Measurements from ENCODE around the gene ARHGAP26.

Gene ARHGAP26

GRCh38 chr5:142878111-142878510 is 107.9 kb downstream of the ARHGAP26 start:
- no peak for ATAC-seq

DNA sequence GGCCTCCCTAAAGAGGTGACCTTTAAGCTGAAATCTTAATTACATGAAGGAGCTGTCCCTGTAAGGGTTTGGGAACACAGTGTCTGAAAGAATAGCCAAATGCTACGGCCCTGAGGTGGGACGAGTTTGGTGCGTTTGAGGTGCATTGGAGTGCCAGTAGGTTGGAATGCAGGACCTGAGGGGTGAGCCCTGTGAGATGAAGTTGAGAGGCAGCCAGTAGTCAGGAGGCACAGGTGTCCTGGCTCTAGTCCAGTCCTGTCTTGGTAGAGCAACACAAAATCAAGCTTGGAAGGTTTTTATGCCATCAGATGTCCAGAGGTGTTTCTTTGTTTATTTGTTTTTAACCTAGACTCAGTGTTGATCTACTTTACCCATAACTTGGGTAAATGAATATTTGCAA is 108.5 kb downstream of the ARHGAP26 start:
- ATAC-seq, result no peak

DNA sequence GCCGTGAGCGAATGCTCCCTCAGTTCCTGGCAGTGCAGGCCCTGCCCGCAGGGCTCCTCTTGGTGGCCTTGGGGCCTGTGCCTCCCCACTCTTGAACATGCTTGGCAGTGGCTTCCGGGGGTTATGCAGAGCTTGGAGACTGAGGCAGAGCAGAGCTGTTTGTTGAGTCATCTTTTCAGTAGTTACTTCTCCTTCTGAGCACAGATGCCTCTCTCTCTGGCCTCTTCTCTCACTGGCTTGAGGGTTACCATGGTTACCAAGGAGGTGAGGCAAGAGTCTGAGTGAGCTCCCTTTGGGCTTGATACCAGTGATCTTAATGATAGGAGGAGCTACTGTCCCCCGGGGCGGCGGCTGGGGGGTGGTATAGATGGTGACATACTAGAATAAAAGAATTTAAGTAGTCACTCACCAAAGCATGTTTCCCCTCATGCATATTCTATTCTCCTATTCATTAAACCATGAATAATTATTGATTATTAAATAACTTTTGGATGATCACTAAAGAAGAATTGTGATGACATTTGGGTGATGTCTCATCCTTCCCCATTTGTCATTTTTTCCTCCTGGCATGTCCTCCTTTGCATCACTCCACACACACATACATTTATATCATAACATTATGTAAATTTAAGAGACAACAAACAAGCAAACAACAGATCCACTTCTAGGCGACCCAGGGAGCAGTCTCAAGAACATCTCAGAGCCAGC is 111.1 kb downstream of the ARHGAP26 start:
- ATAC-seq, result peak in 1 of 2 donors; percentile 32

DNA sequence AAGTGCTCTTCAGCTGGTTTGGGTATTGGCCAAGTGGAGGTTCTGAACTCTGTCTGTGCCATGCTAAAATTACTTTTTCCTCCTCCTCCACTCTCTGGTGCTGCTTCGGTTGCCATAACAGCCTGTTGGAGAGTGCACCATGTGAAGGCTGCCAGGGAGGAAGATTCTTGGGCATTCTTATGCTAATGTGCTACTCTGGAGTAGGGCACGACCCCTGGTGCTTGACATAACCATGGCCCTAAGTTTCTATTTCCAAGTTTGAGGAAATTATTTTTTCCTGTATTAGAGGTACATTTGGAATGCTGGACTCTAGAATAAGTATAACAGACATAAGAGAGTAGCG is 111.6 kb downstream of the ARHGAP26 start:
- no peak for ATAC-seq

GRCh38 chr5:142883025-142883424 is 112.8 kb downstream of the ARHGAP26 start:
- no peak for ATAC-seq

GRCh38 chr5:142883438-142883837 is 113.3 kb downstream of the ARHGAP26 start:
- no peak for ATAC-seq

DNA sequence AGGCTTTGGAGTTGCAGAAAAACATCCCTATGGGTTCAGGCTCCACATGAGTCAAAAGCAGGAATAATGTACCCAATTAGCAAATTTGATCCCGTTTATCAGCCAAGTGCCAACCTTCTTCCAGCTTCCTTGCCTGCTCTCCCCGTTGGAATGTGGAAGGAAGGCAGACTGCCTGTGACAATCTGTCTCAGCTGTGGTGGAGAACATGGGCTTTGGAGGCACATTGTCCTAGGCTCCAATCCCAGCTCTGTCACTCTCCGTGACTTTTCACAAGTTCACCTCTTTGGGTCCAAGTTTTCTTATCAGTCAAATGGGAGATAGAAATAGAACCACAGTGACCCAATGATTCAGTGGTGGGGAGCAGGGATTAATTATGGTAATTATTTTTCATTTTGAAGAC is 113.9 kb downstream of the ARHGAP26 start:
- no peak for ATAC-seq

DNA sequence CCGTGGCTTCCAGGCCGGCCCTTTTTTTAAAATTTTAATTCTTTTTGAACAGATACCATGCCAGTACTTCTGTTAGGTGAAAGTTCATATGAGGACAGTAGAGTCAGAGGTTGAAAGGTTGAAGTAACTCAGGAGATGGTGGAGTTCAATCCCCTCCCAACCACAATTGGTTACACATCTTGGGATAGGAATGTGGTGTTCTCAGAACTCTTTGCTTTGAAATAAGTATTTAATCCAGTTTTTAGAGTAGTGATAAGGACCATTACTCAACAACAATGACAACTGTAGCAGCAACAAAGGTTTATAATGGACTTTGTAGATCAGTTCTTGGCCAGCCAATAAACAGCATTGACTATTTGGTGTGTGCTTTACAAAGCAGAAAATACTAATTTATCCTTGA is 116.0 kb downstream of the ARHGAP26 start:
- no peak for ATAC-seq

- ATAC-seq, result no peak
These were observed 116.8 kb downstream of the ARHGAP26 start for GRCh38 chr5:142886956-142887355.

- no peak for ATAC-seq
These were observed 118.4 kb downstream of the ARHGAP26 start for GRCh38 chr5:142888469-142889085.

DNA sequence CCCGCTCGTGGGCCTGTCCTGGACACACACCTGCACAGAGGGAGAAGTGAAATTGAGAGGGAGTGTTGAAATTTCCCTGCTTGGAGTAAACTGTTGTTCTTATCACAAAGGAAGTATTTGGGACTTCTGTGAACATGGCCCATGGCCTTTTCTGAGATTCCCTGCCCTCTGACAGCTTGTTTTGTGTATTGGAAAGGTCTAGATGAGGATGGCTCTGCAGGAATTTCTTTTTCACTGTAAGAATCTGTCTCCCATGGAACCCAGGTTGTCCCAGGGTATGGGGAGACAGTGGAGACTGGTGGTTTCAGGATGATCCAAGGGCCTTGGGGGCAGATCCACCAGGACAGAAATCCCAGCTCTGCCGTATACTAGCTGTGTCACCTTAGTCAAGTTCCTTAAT is 121.8 kb downstream of the ARHGAP26 start:
- no peak for ATAC-seq

DNA sequence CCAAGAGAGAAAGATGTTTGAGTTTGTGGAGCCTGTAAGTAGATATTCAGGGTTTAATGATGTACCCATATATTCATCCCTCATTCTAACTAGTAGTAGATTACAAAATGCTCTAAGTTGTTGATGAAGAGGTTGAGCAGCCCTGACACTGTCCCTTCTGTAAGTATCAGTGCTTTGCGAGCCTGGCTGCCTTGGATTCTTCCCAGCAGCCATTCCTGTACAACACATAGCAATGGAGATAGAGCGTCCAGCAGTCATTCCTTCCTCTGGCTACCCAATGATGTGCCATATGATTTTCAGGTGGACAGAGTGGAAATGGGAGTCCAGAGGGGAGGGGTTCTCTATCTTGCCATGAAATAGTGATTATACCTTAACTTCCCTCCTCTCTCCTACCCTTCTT is 124.1 kb downstream of the ARHGAP26 start:
- no peak for ATAC-seq

GRCh38 chr5:142894749-142895148 is 124.6 kb downstream of the ARHGAP26 start:
- no peak for ATAC-seq

DNA sequence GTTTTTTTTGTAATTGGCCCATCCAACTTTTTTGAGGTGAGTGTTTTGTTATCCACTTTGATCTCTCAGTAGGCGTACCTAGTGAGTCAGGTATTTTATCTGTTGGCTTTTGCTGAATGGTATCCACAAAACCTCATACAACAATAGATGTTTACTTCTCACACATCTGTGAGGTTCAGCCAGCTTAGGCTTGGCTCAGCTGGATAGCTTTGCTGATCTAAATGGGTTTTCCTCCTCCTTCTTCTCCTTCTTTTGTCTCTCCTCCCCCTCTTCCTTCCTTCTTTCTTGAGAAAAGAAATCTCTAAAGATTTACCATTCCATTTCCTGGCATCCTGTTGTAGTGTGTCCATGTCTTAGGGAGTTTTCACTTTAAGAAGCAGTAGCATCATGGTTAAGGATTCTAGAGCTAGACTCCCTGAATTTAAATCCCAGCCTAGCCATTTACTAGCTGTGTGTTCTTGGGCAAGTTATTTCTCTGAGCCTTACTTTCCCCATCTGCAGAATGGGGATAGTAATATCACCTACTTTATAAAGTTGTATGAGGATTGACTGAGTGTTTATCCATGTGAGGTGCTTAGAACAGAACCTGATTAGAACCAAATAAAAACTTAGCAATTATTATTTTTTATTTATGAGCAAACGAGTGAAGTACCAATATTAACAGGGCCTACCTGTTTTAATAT is 126.3 kb downstream of the ARHGAP26 start:
- ATAC-seq, result no peak

DNA sequence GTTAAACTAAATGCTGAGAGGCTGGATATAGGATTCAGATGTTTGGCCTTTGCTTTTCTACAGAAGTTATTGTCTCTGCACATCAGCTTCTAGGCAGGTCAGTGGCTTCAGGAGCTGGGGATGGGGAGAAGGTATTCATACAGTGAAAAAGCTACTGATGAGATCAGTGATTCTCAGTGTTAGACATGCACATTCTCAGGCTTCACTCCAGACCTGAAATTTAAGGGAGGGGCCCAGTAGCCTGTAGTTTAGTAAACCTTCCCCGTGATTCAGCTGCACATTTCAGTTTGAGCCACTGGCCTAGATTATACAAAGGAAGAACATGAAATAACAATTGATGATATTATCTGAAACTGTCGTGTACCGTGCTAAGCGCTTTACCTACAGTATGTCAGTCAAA is 127.2 kb downstream of the ARHGAP26 start:
- ATAC-seq, result no peak

DNA sequence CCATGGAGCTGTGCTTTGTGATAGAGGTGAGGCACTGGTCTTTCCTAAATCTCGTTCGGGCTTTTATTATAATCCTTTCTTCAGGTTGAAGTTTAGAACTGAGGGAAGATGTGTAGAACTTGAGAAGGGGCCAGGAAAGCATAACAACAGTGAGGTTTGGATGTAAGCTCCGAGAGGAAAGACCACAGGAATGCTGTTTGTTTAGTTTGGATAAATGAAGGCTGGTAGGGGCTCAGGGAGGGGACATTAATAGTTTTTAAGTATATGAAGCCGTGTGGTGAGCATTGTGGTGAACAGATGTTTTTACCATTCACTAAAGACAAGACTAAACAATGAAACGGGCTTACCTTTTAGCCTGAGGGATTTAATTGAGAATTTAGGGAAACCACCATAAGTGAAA is 130.8 kb downstream of the ARHGAP26 start:
- ATAC-seq, result no peak

DNA sequence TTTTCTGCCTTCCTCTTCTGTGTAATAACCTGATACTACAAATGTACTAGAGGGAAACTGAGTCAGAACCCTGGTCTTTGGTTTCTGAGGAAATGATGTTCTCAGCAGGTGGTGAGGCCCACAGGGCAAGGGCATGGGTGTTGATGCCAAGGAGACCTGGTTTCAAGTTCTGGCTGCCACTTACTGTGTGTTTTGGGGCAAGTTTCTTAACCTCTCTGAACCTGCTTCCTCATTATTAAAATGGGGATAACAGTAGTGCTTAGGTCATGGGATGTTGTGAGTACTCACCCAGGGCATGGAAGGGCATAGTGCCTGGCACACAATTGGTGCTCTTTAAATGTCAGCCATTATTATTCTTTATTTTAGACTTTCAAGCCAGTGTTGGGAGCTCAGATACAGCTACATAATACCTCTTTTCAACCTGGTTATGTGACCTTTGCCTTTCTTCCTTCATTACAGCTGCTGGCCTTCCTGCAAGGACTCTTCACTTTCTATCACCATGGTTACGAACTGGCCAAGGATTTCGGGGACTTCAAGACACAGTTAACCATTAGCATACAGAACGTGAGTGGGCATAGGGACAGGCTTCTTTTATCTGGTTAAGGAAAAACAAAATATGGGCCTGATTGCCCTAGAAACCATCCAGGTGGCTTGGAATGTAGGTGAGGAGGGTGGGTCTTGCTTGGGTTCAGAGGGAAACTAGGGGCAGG is 131.5 kb downstream of the ARHGAP26 start:
- no peak for ATAC-seq

DNA sequence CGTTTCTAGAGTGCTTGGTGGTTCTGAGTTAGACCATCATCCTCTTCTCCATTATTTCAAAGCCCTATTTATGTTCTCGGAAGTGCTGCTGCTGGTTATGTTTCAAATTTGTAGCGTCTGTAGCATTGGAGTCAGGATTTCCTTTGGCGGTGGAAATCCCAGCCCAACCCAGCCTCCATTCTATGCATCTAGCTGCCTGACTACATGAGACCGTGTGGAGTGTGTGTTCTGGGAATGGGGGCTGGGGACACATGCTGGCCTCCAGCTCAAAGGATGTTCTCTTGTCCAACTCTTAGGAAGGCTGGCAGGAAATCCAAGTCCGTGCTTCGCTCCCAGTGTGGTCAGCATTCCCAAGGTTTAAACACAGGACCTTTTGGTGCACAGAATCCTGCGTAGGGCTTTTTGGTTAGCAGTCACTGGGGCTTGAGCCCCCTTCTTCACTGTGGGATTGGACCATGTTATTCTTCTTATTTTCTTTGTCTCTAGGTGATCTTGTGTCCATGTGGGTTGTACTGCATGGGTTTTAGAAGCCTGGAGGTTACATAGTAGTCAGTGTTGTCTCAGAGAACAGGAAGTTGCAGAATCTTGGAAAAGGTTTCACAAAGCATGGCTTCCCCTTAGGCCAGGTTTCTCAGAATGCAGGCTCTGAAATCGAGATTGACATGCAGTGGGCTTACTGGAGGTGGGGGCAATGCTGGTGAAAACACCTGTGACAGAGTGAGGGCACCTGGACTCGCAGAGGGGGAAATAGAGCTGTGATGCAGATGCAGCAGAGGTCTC is 132.2 kb downstream of the ARHGAP26 start:
- ATAC-seq, result no peak

- ATAC-seq, result no peak
These were observed 134.2 kb downstream of the ARHGAP26 start for GRCh38 chr5:142904416-142904815.

- ATAC-seq, result no peak
These were observed 135.2 kb downstream of the ARHGAP26 start for GRCh38 chr5:142905348-142905747.

- ATAC-seq, result no peak
These were observed 136.9 kb downstream of the ARHGAP26 start for GRCh38 chr5:142906863-142907671.

GRCh38 chr5:142908659-142909058 is 138.5 kb downstream of the ARHGAP26 start:
- no peak for ATAC-seq
